ENCODE measurements around the gene IMP4. TPM values are rescaled to one million over a fixed set of nuclear protein-coding genes. Genes with fewer than 3 reads are reported as not detected.

IMP4 gene
- total RNA-seq, 1 experiment from 2014 or later: 150 TPM

Other genes starting within 250 kb of the IMP4 start
- gene POTEF, start 213.7 kb upstream of the IMP4 start, total RNA-seq (2014; rRNA removed): not detected in 2 replicates
- 24.8 and 26.5 TPM in 2 replicates for gene CCDC74B, start 197.8 kb upstream of the IMP4 start, total RNA-seq (2014; rRNA removed)
- gene SMPD4, start 161.3 kb upstream of the IMP4 start, total RNA-seq (2014; rRNA removed): 41.6 and 42.5 TPM in 2 replicates
- gene MZT2B, start 160.6 kb upstream of the IMP4 start, total RNA-seq (2014; rRNA removed): 157 and 161 TPM in 2 replicates
- 0.29 TPM in 1 of 2 replicates, not detected in the other for gene TUBA3E, start 144.5 kb upstream of the IMP4 start, total RNA-seq (2014; rRNA removed)
- gene PTPN18, start 13.2 kb downstream of the IMP4 start, total RNA-seq (2014; rRNA removed): 29.2 and 39.4 TPM in 2 replicates
- not detected in 2 replicates for gene POTEI, start 166.4 kb downstream of the IMP4 start, total RNA-seq (2014; rRNA removed)
- not detected in 2 replicates for gene CFC1B, start 178.3 kb downstream of the IMP4 start, total RNA-seq (2014; rRNA removed)